Loucy (cell line): ENCODE data around the gene MICAL2.

Source experiments
- CTCF ChIP-seq: fragments of 200-600 bp; sonication (generic); conservative IDR thresholded peaks from 2 replicates; pipeline ENCODE4 v1.5.1; 2014; ENCODE audit warnings: mild to moderate bottlenecking, antibody characterized with exemption, low read length
- EZH2phosphoT487 ChIP-seq: fragments of 200-600 bp; IDR thresholded peaks from 2 replicates; pipeline ENCODE4 v1.6.1; 2018; ENCODE audit warnings: antibody characterized with exemption, mild to moderate bottlenecking, moderate library complexity, borderline replicate concordance

DNA sequence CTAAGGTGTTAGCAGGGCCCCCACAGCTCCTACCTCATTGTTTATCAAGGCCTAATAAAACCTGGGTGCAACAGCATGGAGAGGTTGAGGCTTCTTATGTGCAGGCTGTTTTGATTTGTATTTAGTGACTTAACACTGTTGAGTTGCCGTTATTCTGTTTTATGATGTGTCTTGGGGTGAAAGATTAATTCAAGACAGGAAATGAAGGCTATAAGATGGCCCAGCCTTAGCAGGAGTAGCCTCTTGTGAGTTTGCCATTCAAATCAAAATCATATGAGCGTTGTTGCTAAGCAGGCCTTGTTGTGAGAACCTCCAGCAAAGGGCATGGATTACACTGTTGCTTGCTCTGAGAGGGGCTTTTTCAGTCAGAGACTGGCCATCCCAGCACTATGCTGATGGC is 31.8 kb downstream of the MICAL2 start:
- no peak for TF ChIP-seq CTCF
- no peak for TF ChIP-seq EZH2phosphoT487
